Thyroid gland (tissue), 4 donors: ENCODE data around the gene FKBP14.

ENCODE experiments used
- CTCF ChIP-seq, 6 experiments: fragments of 200-600 bp in 3 of 6; fragments of 450-650 bp in 3 of 6; sonication (generic) in 3 of 6; IDR thresholded peaks; one replicate each; pipeline ENCODE4 v1.5.1; 2016 to 2019; ENCODE audit warnings: antibody characterized with exemption in 6 of 6, mild to moderate bottlenecking in 2 of 6, inconsistent platforms in 1 of 6, moderate library complexity in 1 of 6
- POLR2A ChIP-seq, 2 donors: fragments of 450-650 bp; IDR thresholded peaks; one replicate each; pipeline ENCODE4 v1.6.1; 2017; ENCODE audit warnings: antibody characterized with exemption in 2 of 2, mild to moderate bottlenecking in 2 of 2, moderate library complexity in 1 of 2

- TF ChIP-seq CTCF (IDR thresholded peaks at IDR 0.05) (no peak), POLR2A (IDR thresholded peaks at IDR 0.05) (no peak)
These were observed 3.0 kb downstream of the FKBP14 start for GRCh38 chr7:30023524-30023923.
